OCI-LY1 (cell line): ENCODE measurements around the gene TM4SF5.

Source experiments
- H2AFZ ChIP-seq: fragments of 200-600 bp; sonication (generic), shearing (Covaris generic); 2 replicates; pipeline ENCODE4 v1.6.0; 2014; ENCODE audit warnings: antibody characterized with exemption, mild to moderate bottlenecking, low read length
- H3F3A ChIP-seq: fragments of 200-600 bp; sonication (generic), shearing (Covaris generic); 2 replicates; pipeline ENCODE4 v1.6.0; 2014; ENCODE audit warnings: mild to moderate bottlenecking, antibody characterized with exemption, low read length, moderate library complexity; ENCODE audit not compliant: insufficient read depth
- H3K27ac ChIP-seq: fragments of 200-600 bp; sonication (generic); 2 replicates; pipeline ENCODE4 v1.5.1; 2014; ENCODE audit warnings: low read length, mixed run types, mild to moderate bottlenecking, low read depth; ENCODE audit not compliant: poor library complexity, severe bottlenecking
- H3K27me3 ChIP-seq: fragments of 200-600 bp; sonication (generic); 2 replicates; pipeline ENCODE4 v1.6.0; 2014; ENCODE audit warnings: antibody characterized with exemption, mild to moderate bottlenecking, low read length, moderate library complexity; ENCODE audit not compliant: insufficient read depth
- H3K36me3 ChIP-seq: fragments of 200-600 bp; sonication (generic); 2 replicates; pipeline ENCODE4 v1.6.1; 2014; ENCODE audit warnings: mild to moderate bottlenecking, antibody characterized with exemption, low read length, moderate library complexity, mixed read lengths; ENCODE audit not compliant: insufficient read depth
- H3K4me1 ChIP-seq: fragments of 200-600 bp; sonication (generic); 2 replicates; pipeline ENCODE4 v1.5.1; 2014; ENCODE audit warnings: mild to moderate bottlenecking, low read length, moderate library complexity; ENCODE audit not compliant: insufficient read depth, severe bottlenecking
- H3K4me2 ChIP-seq: fragments of 200-600 bp; sonication (generic), shearing (Covaris generic); 2 replicates; pipeline ENCODE4 v1.6.1; 2014; ENCODE audit warnings: low read length
- H3K4me3 ChIP-seq: fragments of 200-600 bp; sonication (generic); 2 replicates; pipeline ENCODE4 v1.5.1; 2014; ENCODE audit warnings: low read length, low read depth, mild to moderate bottlenecking, mixed read lengths; ENCODE audit not compliant: poor library complexity, severe bottlenecking
- H3K79me2 ChIP-seq: fragments of 200-600 bp; shearing (Covaris generic); 2 replicates; pipeline ENCODE4 v1.6.1; 2016; ENCODE audit warnings: mixed run types, low read length, mixed read lengths; ENCODE audit not compliant: insufficient read depth
- H3K9ac ChIP-seq: fragments of 200-600 bp; sonication (generic), shearing (Covaris generic); 2 replicates; pipeline ENCODE4 v1.6.1; 2014; ENCODE audit warnings: mild to moderate bottlenecking, low read length, mixed read lengths
- H3K9me2 ChIP-seq: fragments of 200-600 bp; sonication (generic), shearing (Covaris generic); 2 replicates; pipeline ENCODE4 v1.6.1; 2014; ENCODE audit warnings: low read depth, mild to moderate bottlenecking, low read length, mixed read lengths
- H3K9me3 ChIP-seq: fragments of 200-600 bp; shearing (Covaris generic); 2 replicates; pipeline ENCODE4 v1.6.1; 2014; ENCODE audit warnings: low read length, mixed read lengths
- H4K20me1 ChIP-seq: fragments of 200-600 bp; sonication (generic), shearing (Covaris generic); 2 replicates; pipeline ENCODE4 v1.6.0; 2016; ENCODE audit warnings: mild to moderate bottlenecking, low read length; ENCODE audit not compliant: insufficient read depth
- EZH2 ChIP-seq: fragments of 200-600 bp; sonication (generic), shearing (Covaris generic); IDR thresholded peaks from 2 replicates; pipeline ENCODE4 v1.8.0; 2017; ENCODE audit warnings: borderline replicate concordance, mixed run types, mild to moderate bottlenecking, antibody characterized with exemption, low read length, moderate library complexity, mixed read lengths
- TF ChIP-seq, protein P1 (sequence below): fragments of 200-600 bp; sonication (generic), shearing (Covaris generic); IDR thresholded peaks from 2 replicates; pipeline ENCODE4 v1.5.1; 2017; ENCODE audit warnings: mild to moderate bottlenecking, antibody characterized with exemption, low read length, moderate library complexity, mixed read lengths

Gene TM4SF5

DNA sequence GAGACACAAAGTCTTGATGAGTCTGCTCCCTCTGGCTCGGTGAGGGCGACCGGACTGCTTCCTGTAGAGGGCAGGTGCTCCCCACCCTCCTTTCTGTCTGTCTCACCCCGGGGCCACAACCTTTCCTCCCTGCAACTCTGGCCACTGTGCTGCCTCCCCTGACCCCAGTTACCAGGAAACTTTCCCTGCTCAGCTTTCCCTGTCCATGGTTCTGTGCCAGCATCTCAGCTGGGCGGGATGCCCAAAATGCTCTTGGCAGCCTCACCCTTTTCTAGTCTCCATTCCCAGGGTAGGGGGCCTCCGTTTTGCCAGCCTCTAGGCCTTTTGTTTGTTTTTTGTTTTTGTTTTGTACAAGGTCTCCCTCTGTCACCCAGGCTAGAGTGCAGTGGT, 36.7 kb downstream of the TM4SF5 start:
- no peaks in the 10 kb centered on the region for H4K20me1 ChIP-seq
- peak overlapping the region; percentile 84; the same call in 1 of the 2 replicates for H3K4me2 ChIP-seq
- H3K36me3 ChIP-seq = no peaks in the 10 kb centered on the region
- no peak overlapping the region for H3K27ac ChIP-seq
- TF ChIP-seq, protein P1, sequence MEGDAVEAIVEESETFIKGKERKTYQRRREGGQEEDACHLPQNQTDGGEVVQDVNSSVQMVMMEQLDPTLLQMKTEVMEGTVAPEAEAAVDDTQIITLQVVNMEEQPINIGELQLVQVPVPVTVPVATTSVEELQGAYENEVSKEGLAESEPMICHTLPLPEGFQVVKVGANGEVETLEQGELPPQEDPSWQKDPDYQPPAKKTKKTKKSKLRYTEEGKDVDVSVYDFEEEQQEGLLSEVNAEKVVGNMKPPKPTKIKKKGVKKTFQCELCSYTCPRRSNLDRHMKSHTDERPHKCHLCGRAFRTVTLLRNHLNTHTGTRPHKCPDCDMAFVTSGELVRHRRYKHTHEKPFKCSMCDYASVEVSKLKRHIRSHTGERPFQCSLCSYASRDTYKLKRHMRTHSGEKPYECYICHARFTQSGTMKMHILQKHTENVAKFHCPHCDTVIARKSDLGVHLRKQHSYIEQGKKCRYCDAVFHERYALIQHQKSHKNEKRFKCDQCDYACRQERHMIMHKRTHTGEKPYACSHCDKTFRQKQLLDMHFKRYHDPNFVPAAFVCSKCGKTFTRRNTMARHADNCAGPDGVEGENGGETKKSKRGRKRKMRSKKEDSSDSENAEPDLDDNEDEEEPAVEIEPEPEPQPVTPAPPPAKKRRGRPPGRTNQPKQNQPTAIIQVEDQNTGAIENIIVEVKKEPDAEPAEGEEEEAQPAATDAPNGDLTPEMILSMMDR = 0 out of 2 replicates have a peak, but pooled peaks have one; percentile 7
- no peak for TF ChIP-seq EZH2
- no peaks in the 10 kb centered on the region for H3K9me3 ChIP-seq
- no peaks in the 10 kb centered on the region for H3K79me2 ChIP-seq
- no peak overlapping the region for H3K9ac ChIP-seq
- peaks cover 15% of the 10 kb centered on the region for H3K4me1 ChIP-seq
- H3K4me3 ChIP-seq = no peak overlapping the region
- H3F3A ChIP-seq = no peaks in the 10 kb centered on the region
- H3K27me3 ChIP-seq = no peaks in the 10 kb centered on the region
- H2AFZ ChIP-seq = no peak overlapping the region
- H3K9me2 ChIP-seq = no peaks in the 10 kb centered on the region

DNA sequence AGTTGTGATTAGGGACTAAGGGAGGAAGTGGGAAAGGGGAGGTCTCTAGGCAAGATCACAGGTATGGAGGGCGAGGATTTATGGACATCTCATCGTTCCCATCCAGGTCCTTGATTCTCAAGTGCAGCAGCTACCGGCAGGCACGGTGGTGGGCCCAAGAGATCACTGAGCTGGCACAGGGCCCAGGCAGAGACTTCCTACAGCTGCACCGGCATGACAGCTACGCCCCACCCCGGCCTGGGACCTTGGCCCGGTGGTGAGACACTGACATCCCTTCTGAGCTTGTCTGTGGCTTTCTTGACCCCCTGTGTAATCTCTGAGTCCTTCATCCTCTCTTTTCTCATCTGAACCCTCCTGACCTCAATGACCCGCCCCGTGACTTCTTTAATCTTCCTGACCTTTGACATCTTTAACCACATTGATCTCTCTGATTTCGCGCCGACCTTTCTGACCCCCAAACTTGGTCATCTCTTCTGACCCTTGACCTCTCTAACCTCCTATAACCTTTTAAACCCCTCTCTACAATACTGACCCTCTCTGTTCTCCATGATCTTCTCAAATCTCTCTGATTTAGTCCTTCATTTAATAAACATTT, 39.1 kb downstream of the TM4SF5 start:
- Histone ChIP-seq H3K4me1 (peaks cover 15% of the 10 kb centered on the region), H2AFZ (no peak overlapping the region), H3F3A (no peaks in the 10 kb centered on the region), H3K9me3 (no peaks in the 10 kb centered on the region), H3K79me2 (no peaks in the 10 kb centered on the region), H3K36me3 (no peaks in the 10 kb centered on the region), H3K9ac (no peak overlapping the region), H3K27me3 (no peaks in the 10 kb centered on the region), H3K27ac (no peak overlapping the region), H3K9me2 (no peaks in the 10 kb centered on the region), H3K4me2 (no peak overlapping the region), H3K4me3 (no peak overlapping the region), H4K20me1 (no peaks in the 10 kb centered on the region)
- TF ChIP-seq, protein P1 = no peak

DNA sequence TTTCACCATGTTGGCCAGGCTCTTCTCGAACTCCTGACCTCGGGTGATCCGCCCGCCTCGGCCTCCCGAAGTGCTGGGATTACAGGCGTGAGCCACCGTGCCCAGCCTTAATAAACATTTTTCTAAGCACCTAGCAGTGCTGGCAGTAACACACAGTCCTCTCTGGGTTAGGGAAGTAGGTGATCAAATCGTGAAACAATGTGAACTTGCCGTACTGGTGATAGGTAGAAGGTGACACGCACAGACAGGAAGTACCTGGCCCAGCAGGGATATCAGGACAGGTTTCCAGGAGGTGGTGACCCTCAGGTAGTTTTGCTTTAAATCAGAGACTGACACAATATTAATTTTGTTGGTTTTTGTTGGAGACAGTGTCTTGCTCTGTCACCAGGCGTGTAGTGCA, 39.8 kb downstream of the TM4SF5 start:
- Histone ChIP-seq H3K9me3 (no peaks in the 10 kb centered on the region), H3K27ac (no peak overlapping the region), H2AFZ (no peak overlapping the region), H3K4me3 (no peak overlapping the region), H3F3A (no peaks in the 10 kb centered on the region), H3K27me3 (no peaks in the 10 kb centered on the region), H3K36me3 (no peaks in the 10 kb centered on the region), H3K4me1 (peaks cover 10% of the 10 kb centered on the region), H4K20me1 (no peaks in the 10 kb centered on the region), H3K4me2 (no peak overlapping the region), H3K79me2 (no peaks in the 10 kb centered on the region), H3K9me2 (no peaks in the 10 kb centered on the region), H3K9ac (no peak overlapping the region)
- TF ChIP-seq, protein P1 = no peak
- no peak for TF ChIP-seq EZH2
